NCI-H1092 treated with DMSO at 0.1 percent for 48 hours (cell line): Measurements from ENCODE around the gene SDCCAG8.
A peak's percentile ranks its signal among the peaks of the same experiment; 100 is the strongest.
"Not testable (repeated sequence)": the region's sequence is repeated elsewhere in the genome, so short reads cannot be mapped to it uniquely, and the experiment has no call there.

Source experiments
- DNase-seq: peaks from one replicate; lab custom pipeline; 2025; lab: John Stamatoyannopoulos, UW

Gene SDCCAG8

GRCh38 chr1:243335292-243335691, 79.5 kb downstream of the SDCCAG8 start:
- no peak for DNase-seq

GRCh38 chr1:243336163-243336562, 80.3 kb downstream of the SDCCAG8 start:
- DNase-seq, result no peak

GRCh38 chr1:243338848-243339247, 83.0 kb downstream of the SDCCAG8 start:
- not testable (repeated sequence) for DNase-seq

GRCh38 chr1:243341074-243341473, 85.2 kb downstream of the SDCCAG8 start:
- no peak for DNase-seq

- DNase-seq, result peak; percentile 72
Observed at GRCh38 chr1:243343970-243344937, 88.4 kb downstream of the SDCCAG8 start.

- DNase-seq, result no peak
Observed at GRCh38 chr1:243345205-243345604, 89.4 kb downstream of the SDCCAG8 start.

GRCh38 chr1:243346016-243346415, 90.2 kb downstream of the SDCCAG8 start:
- no peak for DNase-seq

GRCh38 chr1:243346468-243346867, 90.6 kb downstream of the SDCCAG8 start:
- no peak for DNase-seq

GRCh38 chr1:243348331-243348730, 92.5 kb downstream of the SDCCAG8 start:
- no peak for DNase-seq

GRCh38 chr1:243349128-243349527, 93.3 kb downstream of the SDCCAG8 start:
- no peak for DNase-seq

GRCh38 chr1:243351337-243351736, 95.5 kb downstream of the SDCCAG8 start:
- DNase-seq, result no peak

GRCh38 chr1:243354511-243355153, 98.8 kb downstream of the SDCCAG8 start:
- DNase-seq, result no peak

GRCh38 chr1:243363832-243364231, 108.0 kb downstream of the SDCCAG8 start:
- DNase-seq, result no peak

- no peak for DNase-seq
Observed at GRCh38 chr1:243364330-243364729, 108.5 kb downstream of the SDCCAG8 start.

GRCh38 chr1:243364866-243365265, 109.0 kb downstream of the SDCCAG8 start:
- DNase-seq, result no peak

GRCh38 chr1:243367314-243367713, 111.5 kb downstream of the SDCCAG8 start:
- DNase-seq, result no peak

- no peak for DNase-seq
Observed at GRCh38 chr1:243374412-243374811, 118.6 kb downstream of the SDCCAG8 start.

- no peak for DNase-seq
Observed at GRCh38 chr1:243375596-243375995, 119.8 kb downstream of the SDCCAG8 start.

- no peak for DNase-seq
Observed at GRCh38 chr1:243378669-243379068, 122.8 kb downstream of the SDCCAG8 start.

- DNase-seq, result no peak
Observed at GRCh38 chr1:243379208-243379607, 123.4 kb downstream of the SDCCAG8 start.

- DNase-seq, result no peak
Observed at GRCh38 chr1:243379706-243380105, 123.9 kb downstream of the SDCCAG8 start.

GRCh38 chr1:243388276-243388675, 132.4 kb downstream of the SDCCAG8 start:
- no peak for DNase-seq

- no peak for DNase-seq
Observed at GRCh38 chr1:243390162-243390791, 134.4 kb downstream of the SDCCAG8 start.
